Uterus (tissue), 2 donors: Measurements from ENCODE around the gene HSPA2.

Source experiments
- CTCF ChIP-seq, 4 experiments: fragments of 200-600 bp in 2 of 4; fragments of 450-650 bp in 2 of 4; sonication (generic) in 2 of 4; IDR thresholded peaks; one replicate each; pipeline ENCODE4 v1.5.1; 2016 to 2019; ENCODE audit warnings: antibody characterized with exemption in 4 of 4, mild to moderate bottlenecking in 2 of 4, moderate library complexity in 1 of 4
- POLR2A ChIP-seq, 2 donors: fragments of 450-650 bp; IDR thresholded peaks; one replicate each; pipeline ENCODE4 v1.6.1; 2016; ENCODE audit warnings: antibody characterized with exemption in 2 of 2, mild to moderate bottlenecking in 1 of 2, moderate library complexity in 1 of 2

- TF ChIP-seq POLR2A (IDR thresholded peaks at IDR 0.05) (no peak), CTCF (IDR thresholded peaks at IDR 0.05) (no peak)
These were observed 15.2 kb upstream of the HSPA2 start for GRCh38 chr14:64525354-64525753.
